Mesothelial cell of epicardium (in vitro differentiated cells): ENCODE results near the gene MELTF. TPM values are rescaled to one million over a fixed set of nuclear protein-coding genes. Genes with fewer than 3 reads are reported as not detected.
A peak's percentile ranks its signal among the peaks of the same experiment; 100 is the strongest.

Experiments
- DNase-seq, 2 experiments: peaks; one replicate each; pipeline ENCODE4 v3.0.0; 2021; ENCODE audit warnings: low spot score in 2 of 2; ENCODE audit not compliant: unreplicated experiment in 2 of 2
- H3K27ac Mint-ChIP-seq: 2 replicates; pipeline ENCODE4 v1.8.0; 2021; ENCODE audit warnings: mixed read lengths
- H3K27me3 Mint-ChIP-seq: 2 replicates; pipeline ENCODE4 v1.8.0; 2021; ENCODE audit warnings: low read depth, mixed read lengths
- H3K36me3 Mint-ChIP-seq: 2 replicates; pipeline ENCODE4 v1.8.0; 2021; ENCODE audit warnings: mixed read lengths
- H3K4me1 Mint-ChIP-seq: 2 replicates; pipeline ENCODE4 v1.8.0; 2021; ENCODE audit warnings: mixed read lengths
- H3K4me3 Mint-ChIP-seq: 2 replicates; pipeline ENCODE4 v1.8.0; 2021; ENCODE audit warnings: mild to moderate bottlenecking, moderate library complexity, mixed read lengths
- H3K9me3 Mint-ChIP-seq: 2 replicates; pipeline ENCODE4 v1.8.0; 2021; ENCODE audit warnings: mixed read lengths
- CTCF ChIP-seq: fragments of 200-600 bp; sonication (generic); IDR thresholded peaks from one replicate; pipeline ENCODE4 v1.5.0; 2021; ENCODE audit warnings: antibody characterized with exemption; ENCODE audit not compliant: unreplicated experiment
- total RNA-seq: library from RNA; stranded (reverse); gene quantifications from 3 replicates; pipeline ENCODE4 v1.2.1, GENCODE V29; 2021

The MELTF gene
- total RNA-seq, 1 donor from 2014 or later: 9.2 TPM

- H3K9me3 Mint-ChIP-seq: no peaks in the 10 kb centered on the region
- peaks cover 2% of the 10 kb centered on the region for H3K4me1 Mint-ChIP-seq
- no peak overlapping the region for H3K27ac Mint-ChIP-seq
- H3K36me3 Mint-ChIP-seq: no peaks in the 10 kb centered on the region
- TF ChIP-seq CTCF: no peak
- no peak for DNase-seq
- H3K27me3 Mint-ChIP-seq: no peaks in the 10 kb centered on the region
- no peak overlapping the region for H3K4me3 Mint-ChIP-seq
Observed at GRCh38 chr3:196995027-196995426, 34.6 kb downstream of the MELTF start.

GRCh38 chr3:196994056-196994455 lies 35.6 kb downstream of the MELTF start:
- Mint-ChIP-seq H3K4me3 (no peak overlapping the region), H3K27me3 (no peaks in the 10 kb centered on the region), H3K27ac (peak overlapping the region; percentile 55), H3K36me3 (no peaks in the 10 kb centered on the region), H3K9me3 (no peaks in the 10 kb centered on the region), H3K4me1 (peaks cover 2% of the 10 kb centered on the region)
- TF ChIP-seq CTCF: no peak
- no peak for DNase-seq

GRCh38 chr3:196992461-196993065 lies 37.1 kb downstream of the MELTF start:
- Mint-ChIP-seq H3K36me3 (no peaks in the 10 kb centered on the region), H3K4me3 (no peak overlapping the region), H3K9me3 (no peaks in the 10 kb centered on the region), H3K27ac (no peak overlapping the region), H3K4me1 (peaks cover 2% of the 10 kb centered on the region), H3K27me3 (no peaks in the 10 kb centered on the region)
- TF ChIP-seq CTCF: no peak
- no peak for DNase-seq

GRCh38 chr3:196991581-196992460 lies 37.8 kb downstream of the MELTF start:
- Mint-ChIP-seq H3K27me3 (no peaks in the 10 kb centered on the region), H3K4me1 (peaks cover 2% of the 10 kb centered on the region), H3K4me3 (no peak overlapping the region), H3K9me3 (no peaks in the 10 kb centered on the region), H3K36me3 (no peaks in the 10 kb centered on the region), H3K27ac (no peak overlapping the region)
- DNase-seq: no peak
- no peak for TF ChIP-seq CTCF

- TF ChIP-seq CTCF: no peak
- no peak overlapping the region for H3K4me3 Mint-ChIP-seq
- no peak overlapping the region for H3K27ac Mint-ChIP-seq
- no peaks in the 10 kb centered on the region for H3K36me3 Mint-ChIP-seq
- no peaks in the 10 kb centered on the region for H3K27me3 Mint-ChIP-seq
- peaks cover 2% of the 10 kb centered on the region for H3K4me1 Mint-ChIP-seq
- DNase-seq: no peak
- H3K9me3 Mint-ChIP-seq: no peaks in the 10 kb centered on the region
Observed at GRCh38 chr3:196990601-196991007, 39.0 kb downstream of the MELTF start.
